Adrenal gland (tissue), 5 donors: ENCODE results near the gene ATP5MG.

Experiments
- CTCF ChIP-seq, 6 experiments: fragments of 450-650 bp in 4 of 6; fragments of 200-600 bp in 2 of 6; sonication (generic) in 1 of 6; IDR thresholded peaks; 1 replicate in 5 of 6; 2 replicates in 1 of 6; pipeline versions ENCODE4 v1.5.1 to v1.8.0; 2016 to 2021; ENCODE audit warnings: antibody characterized with exemption in 6 of 6, mild to moderate bottlenecking in 2 of 6, moderate library complexity in 1 of 6
- POLR2A ChIP-seq, 2 donors: fragments of 450-650 bp; IDR thresholded peaks; one replicate each; pipeline ENCODE4 v1.6.1; 2017; ENCODE audit warnings: antibody characterized with exemption in 2 of 2, mild to moderate bottlenecking in 2 of 2, moderate library complexity in 1 of 2
- donor health status: DM: no; HTN: no; CAD: no.

- TF ChIP-seq CTCF (IDR thresholded peaks at IDR 0.05) (no peak), POLR2A (IDR thresholded peaks at IDR 0.05) (no peak)
These were observed 4.0 kb upstream of the ATP5MG start for GRCh38 chr11:118397448-118397847.
